Natural killer cell (primary cell): Measurements from ENCODE around the gene PIK3R1. TPM values are rescaled to one million over a fixed set of nuclear protein-coding genes. Genes with fewer than 3 reads are reported as not detected.

Experiments
- ATAC-seq, 3 donors: fragments of 150-1000 bp in 2 of 3; fragments of 200-7000 bp in 1 of 3; cut with Tn5 transposase; 1 replicate in 1 of 3; 2 replicates in 2 of 3; pipeline ENCODE4 v1.10.0; 2021; ENCODE audit warnings: mild to moderate bottlenecking in 2 of 3, moderate library complexity in 2 of 3
- DNase-seq, 2 donors: peaks; one replicate each; pipeline versions ENCODE4 v3.0.0 to v3.0.0-alpha.2; 2013 to 2021; ENCODE audit warnings: mixed read lengths in 1 of 2
- H3K27ac ChIP-seq: one replicate; pipeline ENCODE4 v1.5.1; 2013; ENCODE audit warnings: mild to moderate bottlenecking, low read length
- H3K27me3 ChIP-seq: one replicate; pipeline ENCODE4 v1.6.1; 2013; ENCODE audit warnings: low read length; ENCODE audit not compliant: control insufficient read depth, insufficient read depth
- H3K36me3 ChIP-seq: one replicate; pipeline ENCODE4 v1.6.1; 2013; ENCODE audit warnings: low read length; ENCODE audit not compliant: control insufficient read depth, insufficient read depth
- H3K4me1 ChIP-seq: one replicate; pipeline ENCODE4 v1.6.1; 2013; ENCODE audit warnings: low read length; ENCODE audit not compliant: control insufficient read depth, insufficient read depth
- H3K4me3 ChIP-seq: one replicate; pipeline ENCODE4 v1.5.1; 2013; ENCODE audit warnings: low read length
- H3K9me3 ChIP-seq: one replicate; pipeline ENCODE4 v1.6.1; 2013; ENCODE audit warnings: low read length; ENCODE audit not compliant: control insufficient read depth, insufficient read depth
- H3K27ac Mint-ChIP-seq, 2 donors: one replicate each; pipeline ENCODE4 v1.8.0; 2022; ENCODE audit warnings: mild to moderate bottlenecking in 2 of 2, mixed read lengths in 2 of 2, moderate library complexity in 1 of 2
- H3K27me3 Mint-ChIP-seq, 2 donors: one replicate each; pipeline ENCODE4 v1.8.0; 2022; ENCODE audit warnings: low read depth in 2 of 2, mixed read lengths in 2 of 2
- H3K36me3 Mint-ChIP-seq: one replicate; pipeline ENCODE4 v1.8.0; 2022; ENCODE audit warnings: mixed read lengths
- H3K4me1 Mint-ChIP-seq, 2 donors: one replicate each; pipeline ENCODE4 v1.8.0; 2022; ENCODE audit warnings: mixed read lengths in 2 of 2
- H3K4me3 Mint-ChIP-seq: one replicate; pipeline ENCODE4 v1.8.0; 2022; ENCODE audit warnings: mild to moderate bottlenecking, moderate library complexity, mixed read lengths
- H3K9me3 Mint-ChIP-seq, 2 donors: one replicate each; pipeline ENCODE4 v1.8.0; 2022; ENCODE audit warnings: mixed read lengths in 2 of 2
- CTCF ChIP-seq: fragments of 200-600 bp; IDR thresholded peaks from one replicate; pipeline ENCODE4 v1.8.0; 2022; ENCODE audit warnings: antibody characterized with exemption
- WGBS: methylation state at CpG from one replicate; pipeline ENCODE4 v1.1.7; 2013; ENCODE audit warnings: missing lambda C conversion rate; ENCODE audit not compliant: insufficient coverage; 5-methylcytosine and 5-hydroxymethylcytosine counted together
- intact Hi-C: fragments of 100-400 bp; cut with micrococcal nuclease; formaldehyde crosslinking; loops from one replicate; pipeline ENCODE4 v1.14.2; 2022
- total RNA-seq, 4 donors: library from RNA; stranded (reverse); fragments of 120-200 nt in 1 of 4; gene quantifications; one replicate each; pipeline versions ENCODE4 v1.2.3 to v1.2.4, GENCODE V29; 2013 to 2022

Gene PIK3R1
- total RNA-seq, 3 donors from 2014 or later (not counting 1 experiment from before 2014, with no cell fraction given), result 307 to 365 (median 313) TPM

- peaks cover 37% of the 10 kb centered on the region for H3K4me1 ChIP-seq
- no peaks in the 10 kb centered on the region for H3K9me3 Mint-ChIP-seq
- peak in 2 of 3 donors; percentile 23 to 45 for ATAC-seq
- no peaks in the 10 kb centered on the region for H3K27me3 ChIP-seq
- no peaks in the 10 kb centered on the region for H3K36me3 ChIP-seq
- intact Hi-C loops, result loop anchor here (2.0 kb wide), 1 partner anchor 13 kb away; no protein-coding TSS in a partner anchor
- TF ChIP-seq CTCF, result no peak
- no peak overlapping the region for H3K4me3 ChIP-seq
- no peak for DNase-seq
- peak overlapping the region; percentile 82 to 91 for H3K27ac Mint-ChIP-seq
- 48% methylated on average over 3 of the region's 4 CpGs for WGBS
- H3K9me3 ChIP-seq, result no peaks in the 10 kb centered on the region
- H3K4me1 Mint-ChIP-seq, result peaks cover 83 to 88% of the 10 kb centered on the region in 2 donors
- H3K27ac ChIP-seq, result peak overlapping the region; percentile 5
- no peaks in the 10 kb centered on the region for H3K36me3 Mint-ChIP-seq
- no peaks in the 10 kb centered on the region for H3K27me3 Mint-ChIP-seq
- H3K4me3 Mint-ChIP-seq, result no peak overlapping the region
Observed at GRCh38 chr5:68261569-68262065, 46.1 kb downstream of the PIK3R1 start.

DNA sequence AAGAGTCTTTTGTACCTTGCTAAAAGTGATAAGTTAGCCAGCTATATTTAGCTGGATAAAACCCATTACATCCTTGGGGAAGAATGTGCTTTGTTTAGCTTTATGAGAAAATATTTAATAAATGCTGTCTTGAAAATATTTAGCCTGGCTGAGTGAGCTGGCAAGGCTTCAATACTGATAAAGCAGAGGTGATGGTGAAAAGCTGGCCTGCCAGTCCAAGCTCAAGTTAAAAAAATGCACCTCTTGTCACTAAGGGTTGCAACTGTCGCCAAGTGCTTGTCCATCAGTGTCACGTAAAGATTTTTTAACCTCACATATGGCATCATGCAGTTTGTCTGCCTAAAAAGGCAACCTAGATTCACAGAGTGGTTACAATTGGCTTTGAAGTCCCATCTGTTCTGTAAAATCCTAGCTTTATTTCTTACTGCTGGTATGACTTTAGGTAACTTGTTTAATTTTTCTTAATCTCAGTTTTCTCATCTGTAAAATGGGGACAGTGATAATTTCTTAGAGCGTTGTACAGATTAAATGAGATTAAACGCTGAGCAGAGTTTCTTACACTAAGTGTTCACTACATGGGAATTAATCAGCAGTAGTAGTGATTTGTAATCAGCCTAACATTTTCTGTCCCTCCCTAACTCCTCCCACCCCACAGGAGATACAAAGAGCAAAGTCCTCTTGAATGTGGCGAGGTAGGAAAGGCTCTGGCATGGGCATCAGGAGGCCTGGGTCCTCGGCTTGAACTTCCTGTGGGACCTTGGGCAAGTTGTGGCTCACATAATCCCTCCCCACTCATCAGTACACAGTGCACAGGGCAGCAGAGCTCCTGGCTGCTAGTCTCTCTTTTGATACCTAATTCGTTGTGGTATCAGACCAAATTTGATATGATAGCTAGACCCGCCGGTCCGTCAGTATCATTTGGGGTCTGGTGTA lies 48.7 kb downstream of the PIK3R1 start:
- H3K27ac Mint-ChIP-seq, result peak overlapping the region; percentile 85 to 93
- ATAC-seq (no peak), DNase-seq (no peak)
- H3K4me1 Mint-ChIP-seq, result peaks cover 83 to 86% of the 10 kb centered on the region in 2 donors
- H3K4me3 ChIP-seq, result no peak overlapping the region
- intact Hi-C loops, result no loop called here
- no peak for TF ChIP-seq CTCF
- no peaks in the 10 kb centered on the region for H3K27me3 ChIP-seq
- H3K4me1 ChIP-seq, result peaks cover 26% of the 10 kb centered on the region
- H3K4me3 Mint-ChIP-seq, result peak overlapping the region; percentile 61
- peak overlapping the region; percentile 34 for H3K27ac ChIP-seq
- no peaks in the 10 kb centered on the region for H3K36me3 Mint-ChIP-seq
- no peaks in the 10 kb centered on the region for H3K36me3 ChIP-seq
- WGBS, result 76% methylated on average over 10 of the region's 10 CpGs
- no peaks in the 10 kb centered on the region for H3K27me3 Mint-ChIP-seq
- no peaks in the 10 kb centered on the region for H3K9me3 ChIP-seq
- no peaks in the 10 kb centered on the region for H3K9me3 Mint-ChIP-seq

DNA sequence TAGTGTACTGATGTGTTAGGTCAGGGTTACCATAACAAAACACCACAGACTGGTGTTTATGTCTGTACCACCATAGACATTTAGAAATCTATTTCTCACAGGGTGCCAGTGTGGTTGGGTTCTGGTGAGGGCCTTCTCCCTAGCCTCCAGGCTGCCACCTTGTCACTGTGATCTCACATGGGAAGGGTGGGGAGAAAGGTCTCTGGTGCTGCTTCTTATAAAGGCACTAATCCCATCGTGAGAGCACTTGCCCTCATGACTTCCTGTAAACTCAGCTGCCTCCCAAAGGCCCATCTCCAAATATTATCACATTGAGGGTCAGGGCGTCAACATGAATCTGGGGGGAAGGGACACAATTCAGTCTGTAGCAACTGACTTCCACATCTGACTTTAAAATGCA lies 49.8 kb downstream of the PIK3R1 start:
- Mint-ChIP-seq H3K4me1 (peaks cover 82 to 83% of the 10 kb centered on the region in 2 donors), H3K27ac (peak overlapping the region; percentile 85 to 93), H3K27me3 (no peaks in the 10 kb centered on the region), H3K4me3 (peak overlapping the region; percentile 29), H3K9me3 (no peaks in the 10 kb centered on the region), H3K36me3 (no peaks in the 10 kb centered on the region)
- WGBS, result 0% methylated on average over 1 of the region's 2 CpGs
- no peak for TF ChIP-seq CTCF
- Histone ChIP-seq H3K27me3 (no peaks in the 10 kb centered on the region), H3K9me3 (no peaks in the 10 kb centered on the region), H3K27ac (peak overlapping the region; percentile 34), H3K36me3 (no peaks in the 10 kb centered on the region), H3K4me1 (peaks cover 23% of the 10 kb centered on the region), H3K4me3 (no peak overlapping the region)
- DNase-seq (peak in 1 of 2 donors; percentile 46), ATAC-seq (peak; percentile 46 to 83 (median 48))
- intact Hi-C loops, result no loop called here
